Panc1 (cell line): Measurements from ENCODE around the gene SFTPD. TPM values are rescaled to one million over a fixed set of nuclear protein-coding genes. Genes with fewer than 3 reads are reported as not detected.

Experiments used
- ATAC-seq: fragments of 200-7000 bp; cut with Tn5 transposase; 2 replicates; pipeline ENCODE4 v1.9.1; 2020; ENCODE audit warnings: mild to moderate bottlenecking, moderate library complexity
- BruUV-seq: library from RNA; stranded (reverse); fragments of 400-500 nt; replicated peaks from 2 replicates; lab custom pipeline; 2021; lab: Mats Ljungman, UMichigan
- CTCF ChIA-PET: fragments of 300-600 bp; sonication (Branson Sonifier 250); formaldehyde crosslinking; loops from one replicate; lab custom pipeline; 2022; ENCODE audit warnings: antibody characterized with exemption; lab: Charles Lee
- POLR2A ChIA-PET: fragments of 300-600 bp; sonication (Branson Sonifier 250); formaldehyde crosslinking; loops from one replicate; lab custom pipeline; 2022; ENCODE audit warnings: antibody characterized with exemption; lab: Charles Lee
- DNase-seq: peaks from one replicate; pipeline ENCODE4 v3.0.0-alpha.2; 2010; ENCODE audit warnings: low read depth, low spot score
- H3K27ac ChIP-seq: 2 replicates; pipeline ENCODE4 v1.5.1; 2011; ENCODE audit warnings: mild to moderate bottlenecking, low read length, inconsistent platforms
- H3K27me3 ChIP-seq: fragments of 200-500 bp; sonication (Bioruptor generic); 2 replicates; pipeline ENCODE4 v1.6.0; 2014; ENCODE audit warnings: low read length, inconsistent platforms; ENCODE audit not compliant: control insufficient read depth, insufficient read depth
- H3K36me3 ChIP-seq: fragments of 200-500 bp; sonication (Bioruptor generic); 2 replicates; pipeline ENCODE4 v1.5.1; 2014; ENCODE audit warnings: inconsistent platforms, mild to moderate bottlenecking, low read length, moderate library complexity; ENCODE audit not compliant: control insufficient read depth, insufficient read depth
- H3K4me1 ChIP-seq: 2 replicates; pipeline ENCODE4 v1.5.1; 2011; ENCODE audit warnings: inconsistent platforms, mild to moderate bottlenecking, low read length, moderate library complexity; ENCODE audit not compliant: control insufficient read depth, insufficient read depth
- H3K4me3 ChIP-seq, 2 experiments: 2 replicates each; pipeline ENCODE4 v1.5.1; 2011 to 2012; ENCODE audit warnings: low read depth in 2 of 2, low read length in 2 of 2, mild to moderate bottlenecking in 2 of 2, inconsistent platforms in 1 of 2, moderate library complexity in 1 of 2
- H3K9me3 ChIP-seq: fragments of 200-500 bp; sonication (Bioruptor generic); 2 replicates; pipeline ENCODE4 v1.5.1; 2014; ENCODE audit warnings: low read depth, mild to moderate bottlenecking, inconsistent platforms, low read length, moderate library complexity; ENCODE audit not compliant: control insufficient read depth, insufficient read depth
- POLR2AphosphoS5 ChIP-seq: IDR thresholded peaks from 2 replicates; pipeline ENCODE4 v1.6.1; 2012; ENCODE audit warnings: mild to moderate bottlenecking, low read depth, low read length, moderate library complexity
- SIN3A ChIP-seq: IDR thresholded peaks from 2 replicates; pipeline ENCODE4 v1.6.1; 2012; ENCODE audit warnings: low read depth, mild to moderate bottlenecking, low read length, moderate library complexity, borderline replicate concordance; ENCODE audit not compliant: insufficient read depth
- TCF7L2 ChIP-seq: IDR thresholded peaks from 2 replicates; pipeline ENCODE4 v1.6.1; 2011; ENCODE audit warnings: mild to moderate bottlenecking, low read depth, low read length, inconsistent platforms
- in situ Hi-C: cut with HindIII; loops from 2 replicates; pipeline ENCODE4 v1.10.0; 2016; ENCODE audit warnings: low sequenced_read_pairs, low pct_unique_long_range_greater_than_20kb
- intact Hi-C: fragments of 100-400 bp; cut with micrococcal nuclease; formaldehyde crosslinking; loops from one replicate; pipeline ENCODE4 v1.10.0; 2022; ENCODE audit not compliant: unreplicated experiment
- total RNA-seq: library from RNA; stranded (reverse); gene quantifications from one replicate; pipeline ENCODE4 v1.2.1, GENCODE V29; 2021; ENCODE audit not compliant: unreplicated experiment
- TF ChIP-seq, protein P1 (sequence below), 2 experiments: IDR thresholded peaks; 2 replicates each; pipeline ENCODE4 v1.6.1; 2011 to 2012; ENCODE audit warnings: low read depth in 2 of 2, control low read depth in 1 of 2, low read length in 1 of 2, mild to moderate bottlenecking in 1 of 2, moderate library complexity in 1 of 2; ENCODE audit not compliant: insufficient read depth in 1 of 2
- TF ChIP-seq, protein P2 (sequence below): fragments of 450-650 bp; IDR thresholded peaks from 2 replicates; pipeline ENCODE4 v1.5.1; 2017; ENCODE audit warnings: mild to moderate bottlenecking

Gene SFTPD
- total RNA-seq, 1 experiment from 2014 or later: 0.36 TPM

DNA sequence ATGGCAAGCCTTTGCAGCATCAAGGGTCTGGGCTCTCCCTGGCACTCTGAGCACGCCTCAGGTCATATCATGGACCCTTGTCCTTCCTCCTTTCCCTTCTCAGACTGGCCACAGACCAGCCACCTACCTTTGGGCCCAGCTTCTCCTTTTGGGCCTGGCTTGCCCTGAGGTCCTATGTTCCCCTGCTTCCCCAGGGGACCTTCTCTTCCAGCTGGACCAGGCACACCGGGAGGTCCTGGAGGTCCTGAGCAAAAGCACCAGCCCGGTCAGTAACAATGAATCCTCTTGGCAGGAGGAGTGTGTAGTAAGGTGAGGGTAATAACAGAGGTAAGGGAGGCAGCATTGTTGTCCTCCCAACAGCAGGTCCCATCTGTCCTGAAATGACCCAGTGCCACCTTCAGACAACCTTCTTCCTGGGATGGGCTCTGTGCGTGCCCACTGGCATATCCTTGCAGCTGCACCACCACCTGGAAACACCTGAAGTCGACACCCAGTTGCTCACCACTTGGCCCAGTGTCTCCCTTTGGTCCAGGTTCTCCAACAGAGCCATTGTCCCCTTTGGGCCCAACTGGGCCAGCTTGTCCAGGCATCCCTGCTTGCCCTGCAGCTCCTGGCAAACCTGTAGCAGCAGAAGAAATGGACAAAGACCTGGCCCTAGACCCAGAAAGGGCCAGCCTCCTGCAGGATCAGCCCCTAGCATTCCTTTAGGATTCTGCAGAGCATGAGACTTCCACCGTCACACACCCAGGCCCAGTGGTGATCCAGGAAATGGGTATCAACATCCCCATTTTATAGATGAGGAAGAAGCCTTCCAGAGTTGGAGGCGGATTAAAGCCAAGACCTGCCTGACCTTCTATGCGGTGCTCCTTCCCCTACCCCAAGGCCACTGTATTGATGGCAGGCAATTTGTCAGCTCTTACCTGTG lies 6.4 kb downstream of the SFTPD start:
- BruUV-seq: no TSS peak
- POLR2A ChIA-PET: no interaction called here
- no peak overlapping the region for H3K4me3 ChIP-seq
- no peak for ATAC-seq
- H3K4me1 ChIP-seq: no peaks in the 10 kb centered on the region
- H3K27ac ChIP-seq: no peak overlapping the region
- H3K36me3 ChIP-seq: no peaks in the 10 kb centered on the region
- no peaks in the 10 kb centered on the region for H3K9me3 ChIP-seq
- intact Hi-C loops: no loop called here
- TF ChIP-seq SIN3A (no peak), POLR2AphosphoS5 (no peak), TCF7L2 (no peak)
- TF ChIP-seq, protein P1, sequence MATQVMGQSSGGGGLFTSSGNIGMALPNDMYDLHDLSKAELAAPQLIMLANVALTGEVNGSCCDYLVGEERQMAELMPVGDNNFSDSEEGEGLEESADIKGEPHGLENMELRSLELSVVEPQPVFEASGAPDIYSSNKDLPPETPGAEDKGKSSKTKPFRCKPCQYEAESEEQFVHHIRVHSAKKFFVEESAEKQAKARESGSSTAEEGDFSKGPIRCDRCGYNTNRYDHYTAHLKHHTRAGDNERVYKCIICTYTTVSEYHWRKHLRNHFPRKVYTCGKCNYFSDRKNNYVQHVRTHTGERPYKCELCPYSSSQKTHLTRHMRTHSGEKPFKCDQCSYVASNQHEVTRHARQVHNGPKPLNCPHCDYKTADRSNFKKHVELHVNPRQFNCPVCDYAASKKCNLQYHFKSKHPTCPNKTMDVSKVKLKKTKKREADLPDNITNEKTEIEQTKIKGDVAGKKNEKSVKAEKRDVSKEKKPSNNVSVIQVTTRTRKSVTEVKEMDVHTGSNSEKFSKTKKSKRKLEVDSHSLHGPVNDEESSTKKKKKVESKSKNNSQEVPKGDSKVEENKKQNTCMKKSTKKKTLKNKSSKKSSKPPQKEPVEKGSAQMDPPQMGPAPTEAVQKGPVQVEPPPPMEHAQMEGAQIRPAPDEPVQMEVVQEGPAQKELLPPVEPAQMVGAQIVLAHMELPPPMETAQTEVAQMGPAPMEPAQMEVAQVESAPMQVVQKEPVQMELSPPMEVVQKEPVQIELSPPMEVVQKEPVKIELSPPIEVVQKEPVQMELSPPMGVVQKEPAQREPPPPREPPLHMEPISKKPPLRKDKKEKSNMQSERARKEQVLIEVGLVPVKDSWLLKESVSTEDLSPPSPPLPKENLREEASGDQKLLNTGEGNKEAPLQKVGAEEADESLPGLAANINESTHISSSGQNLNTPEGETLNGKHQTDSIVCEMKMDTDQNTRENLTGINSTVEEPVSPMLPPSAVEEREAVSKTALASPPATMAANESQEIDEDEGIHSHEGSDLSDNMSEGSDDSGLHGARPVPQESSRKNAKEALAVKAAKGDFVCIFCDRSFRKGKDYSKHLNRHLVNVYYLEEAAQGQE (IDR thresholded peaks at IDR 0.05; ENCODE audit: insufficient read depth in 1 of 2, low read depth in 2 of 2, low read length in 1 of 2): no peak
- TF ChIP-seq, protein P2, sequence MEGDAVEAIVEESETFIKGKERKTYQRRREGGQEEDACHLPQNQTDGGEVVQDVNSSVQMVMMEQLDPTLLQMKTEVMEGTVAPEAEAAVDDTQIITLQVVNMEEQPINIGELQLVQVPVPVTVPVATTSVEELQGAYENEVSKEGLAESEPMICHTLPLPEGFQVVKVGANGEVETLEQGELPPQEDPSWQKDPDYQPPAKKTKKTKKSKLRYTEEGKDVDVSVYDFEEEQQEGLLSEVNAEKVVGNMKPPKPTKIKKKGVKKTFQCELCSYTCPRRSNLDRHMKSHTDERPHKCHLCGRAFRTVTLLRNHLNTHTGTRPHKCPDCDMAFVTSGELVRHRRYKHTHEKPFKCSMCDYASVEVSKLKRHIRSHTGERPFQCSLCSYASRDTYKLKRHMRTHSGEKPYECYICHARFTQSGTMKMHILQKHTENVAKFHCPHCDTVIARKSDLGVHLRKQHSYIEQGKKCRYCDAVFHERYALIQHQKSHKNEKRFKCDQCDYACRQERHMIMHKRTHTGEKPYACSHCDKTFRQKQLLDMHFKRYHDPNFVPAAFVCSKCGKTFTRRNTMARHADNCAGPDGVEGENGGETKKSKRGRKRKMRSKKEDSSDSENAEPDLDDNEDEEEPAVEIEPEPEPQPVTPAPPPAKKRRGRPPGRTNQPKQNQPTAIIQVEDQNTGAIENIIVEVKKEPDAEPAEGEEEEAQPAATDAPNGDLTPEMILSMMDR: no peak
- H3K27me3 ChIP-seq: peaks cover 23% of the 10 kb centered on the region
- no peak for DNase-seq
- CTCF ChIA-PET: no interaction called here
- in situ Hi-C loops: no loop called here

DNA sequence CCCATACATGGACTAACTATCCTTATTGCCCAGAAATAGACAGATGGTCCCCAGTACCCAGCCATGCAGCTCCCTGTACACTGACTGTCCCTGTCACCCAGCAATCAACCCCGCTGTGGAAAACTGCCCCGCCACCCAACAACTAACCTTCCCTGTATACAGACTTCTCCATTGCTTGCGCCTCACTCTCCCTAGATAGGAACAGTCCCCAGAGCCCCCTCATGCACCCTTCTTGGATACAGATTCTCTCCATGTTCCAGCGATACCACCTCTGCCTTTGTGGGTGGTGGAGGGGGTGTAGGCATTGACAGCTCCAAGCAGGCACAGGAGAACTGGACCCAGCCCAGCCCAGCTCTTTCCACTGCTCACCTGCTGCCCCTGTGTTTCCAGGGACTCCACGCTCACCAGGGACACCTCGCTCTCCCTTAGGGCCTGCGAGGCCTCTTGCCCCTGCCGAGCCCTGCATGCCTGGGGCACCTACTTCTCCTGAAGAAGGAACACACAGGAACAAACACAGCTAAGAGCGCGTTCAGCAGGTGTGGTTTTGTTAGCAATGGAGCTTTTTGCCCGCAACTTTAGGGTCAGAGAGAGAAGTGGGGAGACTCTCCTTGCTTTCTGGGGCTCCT lies 7.2 kb downstream of the SFTPD start:
- intact Hi-C loops: no loop called here
- POLR2A ChIA-PET: no interaction called here
- TF ChIP-seq, protein P1 (IDR thresholded peaks at IDR 0.05; ENCODE audit: insufficient read depth in 1 of 2, low read depth in 2 of 2, low read length in 1 of 2): no peak
- TF ChIP-seq POLR2AphosphoS5: no peak
- TF ChIP-seq, protein P2: no peak
- H3K27me3 ChIP-seq: peaks cover 27% of the 10 kb centered on the region
- ATAC-seq (no peak), DNase-seq (no peak)
- in situ Hi-C loops: no loop called here
- no peak overlapping the region for H3K4me3 ChIP-seq
- no peaks in the 10 kb centered on the region for H3K9me3 ChIP-seq
- no peak overlapping the region for H3K27ac ChIP-seq
- no TSS peak for BruUV-seq
- CTCF ChIA-PET: no interaction called here
- no peaks in the 10 kb centered on the region for H3K36me3 ChIP-seq
- H3K4me1 ChIP-seq: no peaks in the 10 kb centered on the region
